ENCODE data around the gene TNFSF18.

The TNFSF18 gene

GRCh38 chr1:173016419-173016818, 34.3 kb downstream of the TNFSF18 start:
- TF ChIP-seq, protein P1, sequence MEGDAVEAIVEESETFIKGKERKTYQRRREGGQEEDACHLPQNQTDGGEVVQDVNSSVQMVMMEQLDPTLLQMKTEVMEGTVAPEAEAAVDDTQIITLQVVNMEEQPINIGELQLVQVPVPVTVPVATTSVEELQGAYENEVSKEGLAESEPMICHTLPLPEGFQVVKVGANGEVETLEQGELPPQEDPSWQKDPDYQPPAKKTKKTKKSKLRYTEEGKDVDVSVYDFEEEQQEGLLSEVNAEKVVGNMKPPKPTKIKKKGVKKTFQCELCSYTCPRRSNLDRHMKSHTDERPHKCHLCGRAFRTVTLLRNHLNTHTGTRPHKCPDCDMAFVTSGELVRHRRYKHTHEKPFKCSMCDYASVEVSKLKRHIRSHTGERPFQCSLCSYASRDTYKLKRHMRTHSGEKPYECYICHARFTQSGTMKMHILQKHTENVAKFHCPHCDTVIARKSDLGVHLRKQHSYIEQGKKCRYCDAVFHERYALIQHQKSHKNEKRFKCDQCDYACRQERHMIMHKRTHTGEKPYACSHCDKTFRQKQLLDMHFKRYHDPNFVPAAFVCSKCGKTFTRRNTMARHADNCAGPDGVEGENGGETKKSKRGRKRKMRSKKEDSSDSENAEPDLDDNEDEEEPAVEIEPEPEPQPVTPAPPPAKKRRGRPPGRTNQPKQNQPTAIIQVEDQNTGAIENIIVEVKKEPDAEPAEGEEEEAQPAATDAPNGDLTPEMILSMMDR (conservative IDR thresholded peaks at IDR 0.05; ENCODE audit: low read depth, low read length), result no peak
- no peak for DNase-seq (ENCODE audit: low read depth)
- no peak overlapping the region for H3K4me3 ChIP-seq (ENCODE audit: low read length)

DNA sequence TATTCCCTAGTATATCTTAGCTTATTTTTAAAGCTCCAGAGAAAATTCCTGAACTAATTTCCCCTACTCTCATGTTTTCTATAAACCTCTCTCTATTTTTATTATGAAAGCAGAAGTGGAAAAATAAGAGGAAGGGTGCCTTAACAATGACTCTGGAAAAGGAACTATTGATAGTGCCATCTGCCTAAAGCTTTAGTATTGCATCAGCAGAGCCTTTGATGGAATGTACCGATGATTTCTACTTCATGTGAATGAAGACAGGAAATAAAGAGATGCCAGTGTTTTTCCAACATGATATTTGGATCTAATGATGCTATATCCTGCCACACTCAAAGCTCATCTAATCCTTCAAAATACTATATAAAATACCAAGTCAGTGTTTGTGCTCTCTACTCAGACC, 35.1 kb downstream of the TNFSF18 start:
- H3K4me3 ChIP-seq (ENCODE audit: low read length), result no peak overlapping the region
- no peak for DNase-seq (ENCODE audit: low read depth)
- TF ChIP-seq, protein P1 (conservative IDR thresholded peaks at IDR 0.05; ENCODE audit: low read depth, low read length), result no peak

- H3K4me3 ChIP-seq (ENCODE audit: low read length), result no peak overlapping the region
- no peak for DNase-seq (ENCODE audit: low read depth)
These were observed 36.6 kb downstream of the TNFSF18 start for GRCh38 chr1:173014160-173014559.

DNA sequence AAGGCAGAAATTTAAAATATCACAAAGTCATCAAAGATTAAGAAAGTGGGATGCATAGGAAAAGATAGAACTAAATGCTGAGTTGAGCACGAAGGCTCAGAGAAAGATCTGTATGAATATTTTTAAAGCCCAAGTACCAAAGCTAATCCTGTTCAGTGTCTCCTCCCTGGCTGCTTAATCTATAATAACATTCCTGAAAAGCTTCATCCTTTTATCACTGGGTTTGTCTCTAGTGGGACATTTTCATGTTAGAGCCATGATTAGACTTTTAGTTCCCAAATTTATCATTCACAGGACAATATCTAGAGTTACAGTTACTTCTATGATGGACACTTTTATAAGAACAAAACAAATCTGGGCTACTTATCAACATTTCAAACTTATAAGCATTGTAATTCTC, 38.6 kb downstream of the TNFSF18 start:
- H3K4me3 ChIP-seq (ENCODE audit: low read length), result no peak overlapping the region
- TF ChIP-seq, protein P1 (conservative IDR thresholded peaks at IDR 0.05; ENCODE audit: low read depth, low read length), result no peak
- DNase-seq (ENCODE audit: low read depth), result no peak

More at GRCh38 chr1:173014160-173014559, 36.6 kb downstream of the TNFSF18 start:
- TF ChIP-seq, protein P1 (conservative IDR thresholded peaks at IDR 0.05; ENCODE audit: low read depth, low read length), result no peak

GRCh38 chr1:173009597-173009996, 41.1 kb downstream of the TNFSF18 start:
- no peak overlapping the region for H3K4me3 ChIP-seq (ENCODE audit: low read length)
- TF ChIP-seq, protein P1 (conservative IDR thresholded peaks at IDR 0.05; ENCODE audit: low read depth, low read length), result no peak
- DNase-seq (ENCODE audit: low read depth), result no peak

- H3K4me3 ChIP-seq (ENCODE audit: low read length), result no peak overlapping the region
- no peak for DNase-seq (ENCODE audit: low read depth)
- TF ChIP-seq, protein P1 (conservative IDR thresholded peaks at IDR 0.05; ENCODE audit: low read depth, low read length), result peak; percentile 24
These were observed 45.4 kb downstream of the TNFSF18 start for GRCh38 chr1:173005196-173005864.

Measured in retinal pigment epithelial cell (primary cell).